ENCODE data around the gene IGFBP2.

GRCh38 chr2:216651351-216651881, 18.2 kb downstream of the IGFBP2 start:
- TF ChIP-seq POLR2A (IDR thresholded peaks at IDR 0.05; ENCODE audit: low read length) (no peak), GATA1 (IDR thresholded peaks at IDR 0.05; ENCODE audit: low read depth, low read length) (no peak)
